Measurements from ENCODE around the gene DNASE1L1. TPM values are rescaled to one million over a fixed set of nuclear protein-coding genes. Genes with fewer than 3 reads are reported as not detected.
A peak's percentile ranks its signal among the peaks of the same experiment; 100 is the strongest.
"Not testable (repeated sequence)": the region's sequence is repeated elsewhere in the genome, so short reads cannot be mapped to it uniquely, and the experiment has no call there.

DNASE1L1 gene
- total RNA-seq, 1 experiment from 2014 or later: 46.1 TPM

- in situ Hi-C loops (cut with HindIII; ENCODE audit: low pct_unique_long_range_greater_than_20kb, low sequenced_read_pairs): no loop called here
- peak; percentile 74 for DNase-seq (ENCODE audit: low read depth)
These were observed 11.8 kb downstream of the DNASE1L1 start for GRCh38 chrX:154396973-154397887.

- DNase-seq (ENCODE audit: low read depth); in situ Hi-C loops (cut with HindIII; ENCODE audit: low pct_unique_long_range_greater_than_20kb, low sequenced_read_pairs): not testable (repeated sequence)
These were observed 12.7 kb downstream of the DNASE1L1 start for GRCh38 chrX:154396363-154396762.

- in situ Hi-C loops (cut with HindIII; ENCODE audit: low pct_unique_long_range_greater_than_20kb, low sequenced_read_pairs); DNase-seq (ENCODE audit: low read depth): not testable (repeated sequence)
These were observed 19.0 kb downstream of the DNASE1L1 start for GRCh38 chrX:154389812-154390747.

GRCh38 chrX:154388649-154389048 is 20.4 kb downstream of the DNASE1L1 start:
- in situ Hi-C loops (cut with HindIII; ENCODE audit: low pct_unique_long_range_greater_than_20kb, low sequenced_read_pairs); DNase-seq (ENCODE audit: low read depth): not testable (repeated sequence)

- DNase-seq (ENCODE audit: low read depth): not testable (repeated sequence)
These were observed 21.0 kb downstream of the DNASE1L1 start for GRCh38 chrX:154388094-154388493.

GRCh38 chrX:154384284-154384892 is 24.7 kb downstream of the DNASE1L1 start:
- in situ Hi-C loops (cut with HindIII; ENCODE audit: low pct_unique_long_range_greater_than_20kb, low sequenced_read_pairs): no loop called here
- no peak for DNase-seq (ENCODE audit: low read depth)

More at GRCh38 chrX:154388094-154388493, 21.0 kb downstream of the DNASE1L1 start:
- in situ Hi-C loops (cut with HindIII; ENCODE audit: low pct_unique_long_range_greater_than_20kb, low sequenced_read_pairs): not testable (repeated sequence)

GRCh38 chrX:154383359-154384283 is 25.4 kb downstream of the DNASE1L1 start:
- DNase-seq (ENCODE audit: low read depth): no peak

GRCh38 chrX:154382483-154383069 is 26.5 kb downstream of the DNASE1L1 start:
- in situ Hi-C loops (cut with HindIII; ENCODE audit: low pct_unique_long_range_greater_than_20kb, low sequenced_read_pairs): no loop called here
- no peak for DNase-seq (ENCODE audit: low read depth)

More at GRCh38 chrX:154383359-154384283, 25.4 kb downstream of the DNASE1L1 start:
- in situ Hi-C loops (cut with HindIII; ENCODE audit: low pct_unique_long_range_greater_than_20kb, low sequenced_read_pairs): no loop called here

GRCh38 chrX:154381271-154381670 is 27.8 kb downstream of the DNASE1L1 start:
- no peak for DNase-seq (ENCODE audit: low read depth)
- in situ Hi-C loops (cut with HindIII; ENCODE audit: low pct_unique_long_range_greater_than_20kb, low sequenced_read_pairs): no loop called here

- in situ Hi-C loops (cut with HindIII; ENCODE audit: low pct_unique_long_range_greater_than_20kb, low sequenced_read_pairs): no loop called here
- no peak for DNase-seq (ENCODE audit: low read depth)
These were observed 28.3 kb downstream of the DNASE1L1 start for GRCh38 chrX:154380787-154381186.

GRCh38 chrX:154380153-154380552 is 28.9 kb downstream of the DNASE1L1 start:
- DNase-seq (ENCODE audit: low read depth): no peak
- in situ Hi-C loops (cut with HindIII; ENCODE audit: low pct_unique_long_range_greater_than_20kb, low sequenced_read_pairs): no loop called here

GRCh38 chrX:154379569-154379951 is 29.5 kb downstream of the DNASE1L1 start:
- in situ Hi-C loops (cut with HindIII; ENCODE audit: low pct_unique_long_range_greater_than_20kb, low sequenced_read_pairs): no loop called here
- DNase-seq (ENCODE audit: low read depth): no peak

- peak; percentile 98 for DNase-seq (ENCODE audit: low read depth)
- in situ Hi-C loops (cut with HindIII; ENCODE audit: low pct_unique_long_range_greater_than_20kb, low sequenced_read_pairs): no loop called here
These were observed 30.1 kb downstream of the DNASE1L1 start, which contains the start of gene EMD for GRCh38 chrX:154378799-154379568. EMD (plus strand) TSS chrX:154379295; CDS start chrX:154379485, 190 bp downstream.

GRCh38 chrX:154378059-154378798 is 30.8 kb downstream of the DNASE1L1 start:
- DNase-seq (ENCODE audit: low read depth): no peak
- in situ Hi-C loops (cut with HindIII; ENCODE audit: low pct_unique_long_range_greater_than_20kb, low sequenced_read_pairs): no loop called here

GRCh38 chrX:154376774-154377173 is 32.3 kb downstream of the DNASE1L1 start:
- no peak for DNase-seq (ENCODE audit: low read depth)
- in situ Hi-C loops (cut with HindIII; ENCODE audit: low pct_unique_long_range_greater_than_20kb, low sequenced_read_pairs): no loop called here

GRCh38 chrX:154375156-154375504 is 33.9 kb downstream of the DNASE1L1 start:
- peak; percentile 23 for DNase-seq (ENCODE audit: low read depth)
- in situ Hi-C loops (cut with HindIII; ENCODE audit: low pct_unique_long_range_greater_than_20kb, low sequenced_read_pairs): no loop called here

Measured in Caki2 (cell line).